GM21526 (cell line): Measurements from ENCODE around the gene H2BK1.

Experiments used
- ATAC-seq: cut with Tn5 transposase; IDR thresholded peaks from one replicate; pipeline ENCODE4 v1.9.1; 2021; ENCODE audit warnings: moderate library complexity; ENCODE audit not compliant: unreplicated experiment, low FRiP score

The H2BK1 gene

DNA sequence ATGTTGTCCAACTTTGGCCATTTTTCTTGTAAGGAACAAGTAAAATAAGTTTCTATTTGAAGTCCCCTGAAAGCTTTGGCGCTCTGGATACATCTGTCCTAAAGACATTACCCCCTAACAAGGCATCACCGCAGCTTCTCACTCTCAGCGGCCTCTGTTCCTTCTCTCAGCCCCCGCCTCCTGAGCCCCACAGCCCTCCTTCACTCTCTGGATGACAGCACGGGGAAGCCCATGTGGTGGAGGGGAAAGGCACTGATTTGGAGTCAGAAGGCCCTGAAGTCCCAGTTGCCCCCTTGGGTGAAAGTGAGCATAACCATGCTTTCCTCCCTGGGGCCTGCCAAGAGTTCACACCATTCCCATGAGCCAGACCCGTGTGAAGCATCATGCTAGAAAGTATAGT lies 4.6 kb downstream of the H2BK1 start:
- no peak for ATAC-seq

GRCh38 chr7:151204383-151205032 lies 5.8 kb downstream of the H2BK1 start:
- ATAC-seq: no peak

DNA sequence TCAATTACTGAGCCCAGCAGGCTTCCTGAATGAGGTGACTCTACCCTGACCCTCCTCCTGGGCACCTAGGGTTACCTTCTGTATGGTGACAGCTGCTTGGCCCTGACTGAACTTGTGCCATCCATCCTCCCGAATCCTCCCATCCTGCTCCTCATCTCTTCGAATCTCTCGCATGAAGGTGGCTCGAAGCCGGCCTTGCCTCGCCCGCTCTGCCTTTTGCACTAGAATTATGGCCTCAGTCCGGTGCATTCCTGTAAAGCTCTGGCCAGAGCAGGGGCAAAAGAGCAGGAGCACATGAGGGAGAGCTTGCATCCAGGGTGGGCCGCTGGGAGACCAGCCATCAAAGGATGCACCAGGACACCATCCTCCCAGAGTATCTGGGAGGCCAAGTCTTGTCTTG lies 7.5 kb downstream of the H2BK1 start:
- ATAC-seq: no peak

- no peak for ATAC-seq
Observed at GRCh38 chr7:151201751-151202150, 8.5 kb downstream of the H2BK1 start.

- no peak for ATAC-seq
Observed at GRCh38 chr7:151201344-151201743, 8.9 kb downstream of the H2BK1 start.

DNA sequence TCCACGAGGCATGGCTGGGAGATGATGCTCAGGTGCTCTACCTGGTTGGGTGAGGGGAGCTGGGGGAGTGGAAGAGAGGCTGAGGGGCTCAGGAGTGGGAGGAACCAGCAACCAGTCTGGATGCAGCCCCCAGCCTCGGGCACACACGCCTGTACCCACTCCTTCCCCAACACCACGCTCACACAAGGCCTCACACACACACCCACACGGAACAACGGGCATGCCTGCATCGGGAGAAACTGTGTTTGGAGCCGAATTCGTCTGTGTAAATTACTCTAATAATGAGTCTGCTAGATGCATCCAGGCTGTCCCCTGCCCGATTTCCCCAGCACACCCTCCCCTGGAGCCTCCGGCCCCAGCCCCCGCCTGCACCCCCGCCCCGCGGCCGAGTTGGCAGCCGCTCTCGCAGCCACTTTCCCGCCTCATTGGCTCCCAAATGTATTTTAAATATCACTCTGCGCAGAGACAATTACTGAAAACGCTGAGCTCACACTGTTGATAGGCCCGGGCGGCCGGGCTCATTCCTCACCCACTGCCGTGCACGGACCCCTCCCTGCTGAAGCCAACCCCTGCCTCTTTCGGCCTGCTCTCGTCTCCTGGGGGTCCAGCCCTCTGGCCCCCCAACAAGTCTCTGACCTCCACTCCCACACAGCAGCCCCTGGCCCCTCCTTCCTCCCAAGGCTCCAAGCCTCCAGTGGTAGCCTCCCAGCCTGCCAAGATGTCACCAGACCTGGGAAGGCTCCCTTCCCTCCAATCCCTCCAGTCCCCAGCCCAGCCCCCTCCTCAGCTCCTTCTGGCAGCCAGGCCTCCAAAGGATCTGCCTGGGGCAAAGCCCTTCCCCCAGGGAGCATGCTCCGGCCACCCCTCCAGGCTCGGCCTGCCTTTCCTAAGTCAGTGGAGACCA lies 11.1 kb downstream of the H2BK1 start:
- no peak for ATAC-seq

DNA sequence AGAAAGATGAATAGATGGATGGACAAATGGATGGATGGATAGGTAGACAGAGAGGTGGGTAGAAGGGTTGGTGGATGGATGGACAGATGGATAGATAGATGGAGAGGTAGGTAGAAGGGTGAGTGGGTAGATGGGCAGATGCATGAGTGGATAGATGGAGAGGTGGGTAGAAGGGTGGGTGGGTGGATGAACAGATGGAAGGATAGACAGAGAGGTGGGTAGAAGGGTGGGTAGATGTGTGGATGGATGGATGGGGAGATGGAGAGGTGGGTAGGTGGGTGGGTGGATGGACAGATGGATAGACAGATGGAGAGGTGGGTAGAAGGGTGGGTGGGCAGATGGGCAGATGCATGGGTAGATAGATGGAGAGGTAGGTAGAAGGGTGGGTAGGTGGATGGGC lies 12.4 kb downstream of the H2BK1 start:
- no peak for ATAC-seq

DNA sequence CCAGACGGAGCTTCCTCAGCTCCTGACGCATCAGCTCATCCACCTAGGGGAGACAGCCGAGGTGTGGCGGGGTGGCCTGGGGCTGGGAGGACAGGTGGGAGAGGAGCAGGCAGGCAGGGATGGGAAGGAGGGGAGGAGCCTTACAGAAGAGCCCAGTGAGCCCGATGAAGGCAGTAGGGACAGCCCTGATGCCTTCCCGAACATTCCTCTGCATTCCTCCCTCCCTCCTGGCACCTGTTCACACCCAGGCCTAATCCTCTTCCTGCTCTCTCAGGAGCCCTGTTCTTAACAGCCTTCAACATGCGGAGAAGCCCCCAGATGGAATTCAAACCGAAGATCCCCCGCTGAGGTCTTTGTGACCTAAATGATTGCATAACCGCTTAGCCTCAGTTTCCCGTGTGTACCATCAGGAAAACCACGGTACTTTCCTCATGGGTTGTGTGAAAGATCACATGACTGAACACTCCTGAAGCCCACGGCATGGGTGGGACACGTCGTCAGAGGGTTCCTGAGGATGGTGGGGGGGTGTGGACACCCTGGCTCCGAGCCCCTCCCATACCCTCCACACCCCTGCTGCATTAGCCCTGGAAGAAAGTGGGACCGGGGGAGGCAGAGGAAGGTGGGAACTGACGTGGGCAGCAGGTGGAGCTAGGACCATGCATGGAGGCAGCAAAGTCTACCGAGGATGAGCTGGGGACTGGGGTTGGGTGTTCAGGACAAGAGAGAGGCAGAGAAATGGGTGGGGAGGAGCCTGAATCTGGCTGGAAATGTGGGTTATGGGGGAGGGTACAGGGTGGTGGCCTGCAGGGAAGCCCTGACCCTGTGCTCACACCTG lies 14.5 kb downstream of the H2BK1 start:
- no peak for ATAC-seq

DNA sequence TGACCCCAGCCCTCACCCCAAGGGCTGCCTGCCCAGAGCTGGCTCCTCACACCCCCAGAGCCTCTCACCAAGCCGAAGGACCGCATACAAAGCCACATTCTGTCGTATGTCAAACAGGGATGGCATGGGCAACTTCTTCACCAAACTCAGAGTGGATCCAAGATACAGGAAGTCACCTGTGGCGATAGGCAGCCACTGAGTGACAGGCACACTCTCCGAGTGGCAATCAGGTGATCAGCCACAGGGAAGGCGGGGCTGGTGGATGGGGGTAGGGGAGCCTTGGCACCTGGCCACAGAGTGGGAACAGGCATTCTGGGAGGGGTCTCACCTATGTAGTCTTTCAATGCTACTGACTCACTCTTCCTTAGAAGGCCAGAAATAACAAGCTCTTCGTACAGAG lies 16.1 kb downstream of the H2BK1 start:
- no peak for ATAC-seq

DNA sequence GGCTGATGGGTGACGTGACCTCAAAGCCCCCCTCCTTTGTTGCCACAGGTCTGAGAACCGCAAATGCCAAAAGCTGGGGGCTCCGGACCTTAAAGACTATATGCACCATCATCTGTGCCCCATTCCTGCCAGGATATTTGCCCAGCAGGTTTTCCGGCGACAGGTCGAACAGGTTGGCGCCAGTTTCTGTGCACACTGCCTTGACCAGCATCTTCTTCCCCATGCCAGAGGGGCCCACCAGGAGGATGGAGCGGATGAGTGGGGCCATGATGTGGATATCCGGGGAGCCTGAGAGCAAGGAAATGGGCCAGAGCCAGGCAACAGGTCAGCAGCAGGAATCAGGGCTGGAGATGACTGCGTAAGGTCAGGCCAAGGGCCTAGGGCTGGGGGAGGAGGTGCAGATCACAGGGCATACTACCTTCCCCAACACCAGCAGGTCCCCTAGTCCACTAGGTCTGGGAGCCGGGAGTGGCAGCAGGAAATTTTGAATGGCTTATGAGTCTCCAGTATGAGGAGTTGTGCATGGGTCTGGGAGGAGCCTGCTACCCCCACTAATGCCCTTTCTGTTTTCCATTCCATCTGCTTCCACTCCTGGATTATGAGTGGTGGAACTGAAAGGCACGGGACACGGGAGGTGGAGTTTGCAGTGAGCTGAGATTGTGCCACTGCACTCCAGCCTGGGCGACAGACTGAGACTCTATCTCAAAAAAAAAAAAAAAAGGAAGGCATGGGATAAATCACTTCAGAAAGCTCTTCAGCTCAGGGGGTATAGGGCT lies 16.9 kb downstream of the H2BK1 start:
- no peak for ATAC-seq

- ATAC-seq: no peak
Observed at GRCh38 chr7:151192002-151192539, 18.2 kb downstream of the H2BK1 start.

- no peak for ATAC-seq
Observed at GRCh38 chr7:151191544-151191943, 18.7 kb downstream of the H2BK1 start.

DNA sequence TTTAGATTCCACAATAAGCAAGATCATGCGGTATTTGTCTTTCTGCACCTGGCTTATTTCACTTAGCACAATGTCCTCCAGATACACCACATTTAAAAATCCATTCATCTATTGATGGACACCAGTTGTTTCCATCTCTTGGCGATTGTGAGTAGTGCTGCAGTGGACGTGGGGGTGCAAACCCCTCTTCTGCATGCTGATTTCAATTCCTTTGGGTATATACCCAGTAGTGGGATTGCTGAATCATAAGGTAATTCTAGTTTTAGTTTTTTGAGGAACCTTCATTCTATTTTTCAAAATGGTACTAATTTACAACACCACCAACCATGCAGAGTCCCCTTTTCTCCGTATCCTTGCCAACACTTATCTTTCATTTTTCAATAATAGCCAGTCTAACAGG lies 21.2 kb downstream of the H2BK1 start:
- ATAC-seq: no peak

DNA sequence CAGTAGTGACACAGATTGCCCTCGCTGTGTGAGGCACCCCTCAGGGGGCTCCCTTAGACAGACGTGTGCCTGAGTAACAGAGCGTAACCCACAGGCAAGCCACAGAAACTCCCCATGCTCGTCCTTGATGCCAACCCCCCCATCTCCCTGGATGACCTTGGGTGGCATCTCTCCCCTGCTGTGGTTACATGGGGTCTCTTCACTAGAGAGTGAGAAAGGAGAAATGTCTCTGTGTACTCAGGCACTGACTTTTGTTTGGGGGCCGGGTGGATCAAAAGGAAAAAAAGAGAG lies 22.1 kb downstream of the H2BK1 start:
- ATAC-seq: no peak

GRCh38 chr7:151187409-151188251 lies 22.7 kb downstream of the H2BK1 start:
- ATAC-seq: no peak

DNA sequence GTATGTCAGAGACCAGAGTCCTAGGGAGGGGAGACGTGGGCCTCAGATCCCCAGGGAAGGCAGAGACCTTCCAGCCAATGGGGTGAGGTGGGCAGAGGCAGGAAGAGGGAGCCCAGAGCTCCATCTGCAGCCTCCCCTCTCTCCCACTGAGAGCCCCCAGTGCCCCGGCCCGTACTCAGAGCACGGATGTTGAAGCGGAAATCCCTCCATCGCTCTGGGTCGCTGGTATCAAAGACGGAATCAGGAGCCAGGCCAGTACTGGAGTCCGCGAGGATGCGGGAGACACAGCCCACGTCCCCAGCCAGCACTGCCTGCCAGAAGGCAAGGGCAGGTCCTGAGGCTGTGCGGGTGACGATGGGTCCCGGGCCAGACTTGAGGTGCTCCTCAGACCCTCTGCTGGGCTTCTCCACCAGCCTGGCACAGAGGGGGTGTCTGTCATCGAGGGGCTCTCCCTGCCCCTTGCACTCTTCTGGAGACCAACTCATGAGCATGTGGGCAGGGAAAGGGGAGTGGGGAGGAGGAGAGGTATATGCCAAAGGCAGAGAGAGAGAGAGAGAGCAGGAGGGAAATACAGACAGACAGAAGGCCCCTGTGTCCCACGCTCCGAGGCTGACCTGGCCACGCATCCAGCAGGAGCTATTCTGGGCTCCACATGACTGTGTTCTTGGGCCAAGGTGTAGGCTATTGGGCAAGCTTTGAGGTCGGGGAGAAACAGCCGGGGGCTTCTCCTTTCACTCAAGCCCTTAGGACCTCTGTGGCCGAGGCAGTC lies 23.5 kb downstream of the H2BK1 start, which contains the start of gene ASB10:
Gene ASB10, minus strand, starts transcription at position 611 of the 769 bp plus-strand sequence. Its CDS starts 120 bp downstream, at position 491.
- ATAC-seq: no peak

DNA sequence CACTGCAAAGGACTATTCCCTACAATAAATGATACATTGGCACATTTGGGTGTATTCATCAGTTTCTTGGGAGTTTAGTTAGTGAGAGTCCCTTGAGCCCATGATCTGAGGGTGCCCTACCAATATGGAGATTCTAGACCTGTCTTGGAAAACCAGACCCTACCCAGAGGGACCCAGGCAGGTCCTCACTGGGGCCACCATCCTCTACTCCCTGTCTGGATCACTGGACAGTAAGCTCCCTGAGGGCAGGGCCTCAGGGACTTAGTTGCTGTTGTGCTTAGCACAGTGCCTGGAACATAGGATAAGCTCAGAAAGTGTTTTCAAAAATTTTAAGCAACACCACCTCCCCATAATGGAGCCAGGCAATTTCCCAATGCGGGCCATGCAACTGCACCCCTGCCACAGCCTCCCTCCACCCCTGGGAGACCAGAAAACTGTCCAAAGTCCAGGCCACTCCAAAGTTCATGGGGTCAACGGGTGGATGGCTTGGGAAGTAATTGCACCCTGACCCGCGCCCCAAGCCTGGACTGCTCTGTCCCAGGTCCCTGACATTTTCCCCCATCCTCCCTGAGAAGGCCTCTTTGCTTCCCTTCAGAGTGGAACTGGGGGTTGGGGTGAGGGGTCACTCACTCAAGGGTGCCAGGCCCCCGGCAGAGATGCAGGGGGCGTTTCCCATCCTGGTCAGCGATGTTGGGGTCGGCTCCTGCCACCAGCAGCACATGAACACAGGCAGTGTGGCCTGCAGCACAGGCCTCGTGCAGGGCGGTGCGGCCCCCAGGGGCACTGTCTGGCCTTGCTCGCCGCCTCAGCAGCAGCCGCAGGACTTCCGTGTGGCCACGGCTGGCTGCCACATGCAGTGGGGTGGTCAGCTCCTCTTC lies 24.3 kb downstream of the H2BK1 start:
- no peak for ATAC-seq

GRCh38 chr7:151181011-151181431 lies 29.3 kb downstream of the H2BK1 start:
- ATAC-seq: no peak
